GM19328 (cell line): ENCODE data around the gene DEPP1.

ENCODE experiments used
- ATAC-seq: cut with Tn5 transposase; IDR thresholded peaks from one replicate; pipeline ENCODE4 v1.9.1; 2021; ENCODE audit warnings: mild to moderate bottlenecking, moderate library complexity; ENCODE audit not compliant: unreplicated experiment

The DEPP1 gene

GRCh38 chr10:44935201-44935965, 43.2 kb downstream of the DEPP1 start:
- ATAC-seq, result no peak

- no peak for ATAC-seq
Observed at GRCh38 chr10:44934416-44935200, 44.0 kb downstream of the DEPP1 start.

GRCh38 chr10:44933451-44934321, 44.9 kb downstream of the DEPP1 start:
- ATAC-seq, result no peak

- ATAC-seq, result peak; percentile 91
Observed at GRCh38 chr10:44932517-44933450, 45.8 kb downstream of the DEPP1 start.

- no peak for ATAC-seq
Observed at GRCh38 chr10:44931621-44932516, 46.7 kb downstream of the DEPP1 start.

- ATAC-seq, result no peak
Observed at GRCh38 chr10:44930904-44931620, 47.5 kb downstream of the DEPP1 start.

GRCh38 chr10:44929356-44930255, 49.0 kb downstream of the DEPP1 start:
- ATAC-seq, result no peak

- no peak for ATAC-seq
Observed at GRCh38 chr10:44928462-44928861, 50.1 kb downstream of the DEPP1 start.

GRCh38 chr10:44927352-44927751, 51.3 kb downstream of the DEPP1 start:
- ATAC-seq, result no peak

- ATAC-seq, result no peak
Observed at GRCh38 chr10:44926751-44927351, 51.8 kb downstream of the DEPP1 start.
